ENCODE results near the gene MOXD1.

DNA sequence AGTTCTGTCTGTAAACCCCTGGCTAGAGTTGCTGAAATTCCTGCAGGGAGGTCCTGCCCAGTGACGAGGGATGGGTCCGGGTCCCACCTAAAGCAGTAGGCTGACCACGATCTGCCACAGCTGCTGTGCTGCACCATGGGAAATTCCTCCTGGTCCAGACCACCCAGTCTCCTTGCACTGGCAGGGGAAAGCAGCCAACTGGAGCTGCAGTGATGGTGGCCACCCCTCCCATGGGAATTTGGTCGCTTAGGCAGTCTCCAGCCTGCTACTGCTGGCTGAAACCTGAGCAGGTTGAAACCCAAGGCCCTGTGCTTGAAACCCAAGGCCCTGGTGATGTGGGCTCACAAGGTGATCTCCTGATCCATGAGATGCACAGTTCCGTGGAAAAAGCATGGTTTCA is 23.9 kb upstream of the MOXD1 start:
- TF ChIP-seq, protein P1, sequence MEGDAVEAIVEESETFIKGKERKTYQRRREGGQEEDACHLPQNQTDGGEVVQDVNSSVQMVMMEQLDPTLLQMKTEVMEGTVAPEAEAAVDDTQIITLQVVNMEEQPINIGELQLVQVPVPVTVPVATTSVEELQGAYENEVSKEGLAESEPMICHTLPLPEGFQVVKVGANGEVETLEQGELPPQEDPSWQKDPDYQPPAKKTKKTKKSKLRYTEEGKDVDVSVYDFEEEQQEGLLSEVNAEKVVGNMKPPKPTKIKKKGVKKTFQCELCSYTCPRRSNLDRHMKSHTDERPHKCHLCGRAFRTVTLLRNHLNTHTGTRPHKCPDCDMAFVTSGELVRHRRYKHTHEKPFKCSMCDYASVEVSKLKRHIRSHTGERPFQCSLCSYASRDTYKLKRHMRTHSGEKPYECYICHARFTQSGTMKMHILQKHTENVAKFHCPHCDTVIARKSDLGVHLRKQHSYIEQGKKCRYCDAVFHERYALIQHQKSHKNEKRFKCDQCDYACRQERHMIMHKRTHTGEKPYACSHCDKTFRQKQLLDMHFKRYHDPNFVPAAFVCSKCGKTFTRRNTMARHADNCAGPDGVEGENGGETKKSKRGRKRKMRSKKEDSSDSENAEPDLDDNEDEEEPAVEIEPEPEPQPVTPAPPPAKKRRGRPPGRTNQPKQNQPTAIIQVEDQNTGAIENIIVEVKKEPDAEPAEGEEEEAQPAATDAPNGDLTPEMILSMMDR (IDR thresholded peaks at IDR 0.05): no peak
- TF ChIP-seq POLR2A (IDR thresholded peaks at IDR 0.05): no peak

Data from thyroid gland (tissue), 4 donors.